ENCODE measurements around the gene ALG13. TPM values are rescaled to one million over a fixed set of nuclear protein-coding genes. Genes with fewer than 3 reads are reported as not detected.
"Not testable (repeated sequence)": the region's sequence is repeated elsewhere in the genome, so short reads cannot be mapped to it uniquely, and the experiment has no call there.

Gene ALG13
- total RNA-seq, 1 donor from 2014 or later = 78.4 TPM

GRCh38 chrX:111779582-111779981 is 98.6 kb downstream of the ALG13 start:
- H3K27me3 Mint-ChIP-seq (ENCODE audit: unreplicated experiment) = no peaks in the 10 kb centered on the region
- no peaks in the 10 kb centered on the region for H3K4me1 Mint-ChIP-seq (ENCODE audit: unreplicated experiment)

GRCh38 chrX:111784667-111785066 is 103.7 kb downstream of the ALG13 start:
- TF ChIP-seq CTCF (IDR thresholded peaks at IDR 0.05) = no peak
- H3K9me3 Mint-ChIP-seq (ENCODE audit: unreplicated experiment) = peaks cover 38% of the 10 kb centered on the region
- H3K27me3 Mint-ChIP-seq (ENCODE audit: unreplicated experiment) = no peaks in the 10 kb centered on the region

More at GRCh38 chrX:111779582-111779981, 98.6 kb downstream of the ALG13 start:
- H3K9me3 Mint-ChIP-seq (ENCODE audit: unreplicated experiment) = no peaks in the 10 kb centered on the region
- no peak for DNase-seq (ENCODE audit: extremely low spot score, unreplicated experiment)
- TF ChIP-seq CTCF (IDR thresholded peaks at IDR 0.05) = no peak
- H3K4me3 Mint-ChIP-seq (ENCODE audit: unreplicated experiment) = no peak overlapping the region
- no peak overlapping the region for H3K27ac Mint-ChIP-seq (ENCODE audit: unreplicated experiment)
- H3K36me3 Mint-ChIP-seq (ENCODE audit: unreplicated experiment) = no peaks in the 10 kb centered on the region

GRCh38 chrX:111790054-111790453 is 109.1 kb downstream of the ALG13 start:
- DNase-seq (ENCODE audit: extremely low spot score, unreplicated experiment); H3K4me3 Mint-ChIP-seq (ENCODE audit: unreplicated experiment); H3K27me3 Mint-ChIP-seq (ENCODE audit: unreplicated experiment); H3K36me3 Mint-ChIP-seq (ENCODE audit: unreplicated experiment); H3K27ac Mint-ChIP-seq (ENCODE audit: unreplicated experiment); H3K4me1 Mint-ChIP-seq (ENCODE audit: unreplicated experiment): not testable (repeated sequence)
- peaks cover 43% of the 10 kb centered on the region for H3K9me3 Mint-ChIP-seq (ENCODE audit: unreplicated experiment)

More at GRCh38 chrX:111784667-111785066, 103.7 kb downstream of the ALG13 start:
- Mint-ChIP-seq H3K4me3 (ENCODE audit: unreplicated experiment) (no peak overlapping the region), H3K36me3 (ENCODE audit: unreplicated experiment) (no peaks in the 10 kb centered on the region), H3K27ac (ENCODE audit: unreplicated experiment) (no peak overlapping the region), H3K4me1 (ENCODE audit: unreplicated experiment) (no peaks in the 10 kb centered on the region)
- no peak for DNase-seq (ENCODE audit: extremely low spot score, unreplicated experiment)

Other genes with a start within 250 kb of the ALG13 start
- not detected in 2 replicates for gene SERTM2, start 169.5 kb upstream of the ALG13 start, total RNA-seq
- gene TRPC5OS, start 195.0 kb downstream of the ALG13 start, total RNA-seq = not detected in 2 replicates

Measured in osteocyte (in vitro differentiated cells).